Measurements from ENCODE around the gene MRPL36.
"Not testable (repeated sequence)": the region's sequence is repeated elsewhere in the genome, so short reads cannot be mapped to it uniquely, and the experiment has no call there.

MRPL36 gene

GRCh38 chr5:1832511-1833250 is 33.0 kb upstream of the MRPL36 start:
- DNase-seq (ENCODE audit: low read depth in 3 of 3) = no peak

- DNase-seq (ENCODE audit: low read depth in 3 of 3) = no peak
Measured at GRCh38 chr5:1831677-1832313, 32.2 kb upstream of the MRPL36 start.

DNA sequence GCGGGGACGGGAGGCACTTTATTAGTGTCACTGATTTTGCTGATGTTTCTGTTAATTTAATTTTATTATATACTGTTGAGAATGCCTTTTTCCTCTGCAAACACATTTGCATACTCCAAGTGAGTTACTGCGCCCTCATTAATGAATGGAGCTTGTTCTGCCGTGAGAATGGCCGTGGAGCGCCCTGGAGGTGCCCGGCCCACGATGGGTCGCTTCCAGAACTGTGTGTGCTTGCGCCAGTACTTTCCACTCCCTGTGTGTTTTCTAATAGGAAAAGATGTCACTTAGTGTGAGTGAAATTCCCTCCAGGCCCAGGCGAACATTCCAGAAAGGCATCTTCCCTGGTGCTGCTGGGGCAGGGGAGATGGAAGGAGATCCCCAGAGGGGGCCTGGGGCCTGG is 31.6 kb upstream of the MRPL36 start:
- DNase-seq (ENCODE audit: low read depth in 3 of 3) = no peak

DNA sequence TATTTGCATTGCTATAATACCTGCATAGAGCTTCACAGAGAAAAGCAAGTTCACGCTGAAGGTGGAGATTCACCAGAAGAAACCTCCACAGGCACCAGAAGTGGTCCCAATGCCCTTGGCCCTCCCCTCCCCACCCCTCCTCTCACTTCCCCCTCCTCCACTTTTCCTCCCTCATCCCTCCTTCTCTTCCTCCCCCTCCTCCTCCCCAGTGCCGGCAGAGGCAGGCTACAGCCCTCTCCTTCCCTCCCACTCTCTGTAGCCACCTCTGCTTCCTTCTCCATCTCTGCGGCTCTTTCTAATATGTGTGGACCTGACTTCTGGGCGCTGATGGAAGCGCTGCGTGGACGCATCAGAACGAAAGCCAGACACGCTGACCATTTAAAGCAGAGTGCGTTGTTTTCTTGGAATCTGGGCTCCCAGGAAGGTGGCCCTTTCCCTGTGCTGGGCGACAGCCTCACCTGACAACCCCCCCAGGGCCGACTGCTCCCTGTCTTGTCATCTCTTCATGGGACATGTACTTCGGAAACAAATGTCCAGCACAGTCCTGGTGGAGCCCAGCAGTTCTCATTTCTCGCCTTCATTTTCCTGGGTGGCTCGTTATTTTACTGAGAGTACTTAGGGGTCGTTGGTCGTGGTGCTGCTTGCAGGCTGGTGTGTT is 31.1 kb upstream of the MRPL36 start:
- no peak for DNase-seq (ENCODE audit: low read depth in 3 of 3)

- DNase-seq (ENCODE audit: low read depth in 3 of 3) = no peak
Measured at GRCh38 chr5:1827886-1828397, 28.3 kb upstream of the MRPL36 start.

GRCh38 chr5:1827025-1827885 is 27.6 kb upstream of the MRPL36 start:
- no peak for DNase-seq (ENCODE audit: low read depth in 3 of 3)

DNA sequence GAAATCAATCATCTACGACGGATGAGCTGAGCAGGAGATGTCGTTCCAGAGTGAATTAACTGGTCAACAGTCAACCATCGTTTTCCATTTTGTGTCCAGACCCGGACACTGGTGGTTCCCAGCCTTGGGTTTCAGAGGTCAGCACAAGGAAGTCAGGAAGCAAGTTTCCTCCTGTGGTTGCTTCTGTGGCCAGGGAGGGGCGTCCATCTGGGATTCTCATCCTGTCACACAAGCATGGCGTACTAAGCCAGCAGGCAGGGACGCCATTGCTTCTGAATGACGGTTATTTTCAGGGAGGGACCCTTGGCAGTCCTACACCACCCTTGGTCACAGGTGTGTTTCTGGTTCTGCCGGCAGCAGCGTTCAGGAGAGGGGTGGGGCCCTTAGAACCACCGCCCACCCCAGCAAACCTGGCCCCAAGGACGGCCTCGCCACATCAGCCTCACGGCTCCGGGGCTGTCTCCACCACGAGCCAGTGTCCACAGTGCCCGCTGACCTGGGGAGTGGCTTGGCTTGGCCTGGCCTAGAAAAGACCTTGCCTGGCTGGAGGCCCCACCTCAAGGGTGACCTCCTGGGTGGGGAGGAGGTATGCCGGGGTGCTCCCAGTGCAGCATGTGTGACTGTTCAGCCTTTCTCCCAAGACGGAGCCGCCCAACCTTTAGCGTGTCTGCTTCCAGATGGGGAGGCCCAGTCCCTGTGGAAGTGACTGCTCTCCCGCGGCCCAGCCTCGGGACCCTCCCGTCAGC is 26.8 kb upstream of the MRPL36 start:
- no peak for DNase-seq (ENCODE audit: low read depth in 3 of 3)

GRCh38 chr5:1824903-1825841 is 25.5 kb upstream of the MRPL36 start:
- DNase-seq (ENCODE audit: low read depth in 3 of 3) = no peak

DNA sequence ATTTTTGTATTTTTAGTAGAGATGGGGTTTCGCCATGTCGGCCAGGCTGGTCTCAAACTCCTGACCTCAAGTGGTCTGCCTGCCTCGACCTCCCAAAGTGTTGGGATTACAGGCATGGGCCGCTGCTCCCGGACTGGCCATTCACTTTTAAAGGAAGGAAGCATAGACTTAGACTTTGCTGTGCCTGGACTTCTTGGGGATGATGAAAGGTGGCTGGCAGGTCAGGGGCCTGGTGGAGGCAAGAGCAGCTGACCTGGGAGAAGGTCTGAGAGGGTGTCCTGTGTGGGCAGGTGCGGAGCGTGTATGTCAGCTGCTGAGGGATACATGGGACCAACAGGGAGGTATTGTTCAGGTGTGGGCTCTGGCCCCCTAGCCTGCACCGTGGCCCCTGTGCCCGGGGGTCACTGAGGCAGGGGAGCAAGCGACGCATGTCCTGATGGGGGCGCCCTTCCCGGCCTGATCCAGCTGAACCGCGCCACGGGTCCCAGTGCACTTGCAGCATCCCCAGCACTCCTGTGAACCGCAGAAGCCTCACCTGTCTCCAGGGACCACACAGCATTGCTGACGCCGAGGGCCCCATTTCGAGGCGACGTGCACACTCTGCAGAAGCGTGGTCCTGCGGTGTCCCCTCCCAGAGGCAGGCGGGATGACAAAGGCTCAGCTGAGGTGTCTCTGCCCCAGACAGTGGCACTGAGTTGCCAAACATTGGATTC is 24.6 kb upstream of the MRPL36 start:
- no peak for DNase-seq (ENCODE audit: low read depth in 3 of 3)

DNA sequence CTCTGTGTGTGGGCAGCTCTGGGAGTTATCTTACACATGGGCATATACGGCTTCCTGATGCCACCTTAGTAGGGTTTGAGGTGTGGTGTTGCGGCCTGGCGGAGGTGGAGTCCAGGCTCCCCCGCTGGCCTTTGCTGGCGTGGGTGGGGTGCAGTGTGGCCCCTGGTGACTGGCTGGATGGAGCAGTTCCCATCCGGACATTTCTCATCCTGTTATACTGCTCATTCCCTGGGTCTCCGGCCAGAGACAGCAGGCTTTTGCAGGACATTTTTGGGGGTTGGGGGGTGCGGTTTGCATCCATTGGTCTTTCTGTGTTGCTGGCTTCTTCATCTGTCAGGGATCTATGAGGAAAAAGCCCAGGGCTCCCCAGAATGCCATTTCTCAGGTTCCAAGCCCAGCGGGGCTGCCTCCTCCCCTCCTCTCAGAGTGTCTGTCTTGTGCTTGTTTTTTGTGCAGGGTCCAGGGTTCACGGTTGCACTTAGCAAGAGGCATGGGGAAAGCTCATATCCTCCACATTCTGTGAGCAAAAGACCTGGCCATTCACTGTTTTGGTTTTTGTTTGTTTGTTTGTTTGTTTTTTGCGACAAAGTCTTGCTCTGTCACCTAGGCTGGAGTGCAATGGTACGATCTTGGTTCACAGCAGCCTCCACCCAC is 23.9 kb upstream of the MRPL36 start:
- no peak for DNase-seq (ENCODE audit: low read depth in 3 of 3)

DNA sequence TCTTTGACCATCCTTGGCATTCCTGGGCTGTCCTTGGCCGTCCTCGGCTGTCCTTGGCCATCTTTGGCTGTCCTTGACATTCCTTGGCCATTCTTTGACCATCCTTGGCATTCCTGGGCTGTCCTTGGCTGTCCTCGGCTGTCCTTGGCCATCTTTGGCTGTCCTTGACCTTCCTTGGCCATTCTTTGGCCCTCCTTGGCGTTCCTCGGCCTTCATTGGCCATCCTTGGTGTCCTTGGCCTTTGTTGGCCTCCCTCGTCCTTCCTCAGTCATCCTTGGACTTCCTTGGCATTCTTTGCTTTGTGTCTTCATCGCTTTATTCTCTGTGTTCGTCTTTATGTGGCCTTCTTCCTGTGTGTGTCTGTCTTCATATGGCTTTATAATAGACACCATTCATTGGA is 22.2 kb upstream of the MRPL36 start:
- DNase-seq (ENCODE audit: low read depth in 3 of 3) = no peak

DNA sequence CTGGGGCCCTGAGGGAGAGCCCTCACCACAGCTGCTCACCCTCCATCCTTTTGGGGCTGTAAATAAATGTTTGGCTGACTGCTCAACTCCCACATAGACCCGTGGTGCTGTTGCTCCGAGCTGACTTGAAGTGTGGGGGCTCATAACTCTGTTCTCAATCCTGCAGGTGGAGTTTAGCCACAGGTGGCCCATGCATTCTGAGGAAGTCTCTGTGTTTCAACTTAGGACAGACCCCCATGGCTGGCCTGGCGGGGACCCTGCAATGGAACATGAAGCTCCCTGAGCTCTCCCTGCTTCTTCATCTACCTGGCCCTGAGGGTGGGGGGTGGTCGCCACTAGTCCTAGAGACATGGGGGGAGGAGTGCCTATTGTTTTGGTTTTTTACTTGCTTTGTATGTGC is 21.3 kb upstream of the MRPL36 start:
- DNase-seq (ENCODE audit: low read depth in 3 of 3) = no peak

- no peak for DNase-seq (ENCODE audit: low read depth in 3 of 3)
Measured at GRCh38 chr5:1820381-1820780, 20.7 kb upstream of the MRPL36 start.

GRCh38 chr5:1819458-1819857 is 19.8 kb upstream of the MRPL36 start:
- no peak for DNase-seq (ENCODE audit: low read depth in 3 of 3)

GRCh38 chr5:1818784-1819183 is 19.1 kb upstream of the MRPL36 start:
- no peak for DNase-seq (ENCODE audit: low read depth in 3 of 3)

GRCh38 chr5:1817261-1818043 is 17.8 kb upstream of the MRPL36 start:
- DNase-seq (ENCODE audit: low read depth in 3 of 3) = no peak

GRCh38 chr5:1816495-1817089 is 17.0 kb upstream of the MRPL36 start:
- not testable (repeated sequence) for DNase-seq (ENCODE audit: low read depth in 3 of 3)

DNA sequence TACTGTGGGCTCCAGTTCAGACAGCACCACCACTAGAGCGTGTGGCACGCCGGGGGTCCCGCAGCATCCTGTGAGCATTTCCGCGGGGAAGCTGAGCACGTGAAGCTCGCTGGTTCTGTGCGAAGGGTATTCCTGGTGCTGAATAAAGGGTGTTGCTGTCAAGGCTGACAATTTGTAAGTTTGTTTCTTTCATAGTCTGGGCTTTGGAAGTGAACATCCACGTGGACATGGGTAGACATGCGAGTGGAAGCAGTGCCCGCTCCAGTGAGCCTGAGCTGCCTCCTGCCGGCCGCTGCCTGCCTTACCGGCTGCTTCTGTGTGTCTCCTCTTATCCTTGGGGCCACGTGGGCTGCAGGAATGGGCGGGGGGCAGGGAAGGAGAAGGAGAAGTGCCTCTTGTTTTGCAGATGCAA is 16.2 kb upstream of the MRPL36 start:
- DNase-seq (ENCODE audit: low read depth in 3 of 3) = no peak
